ENCODE data around the gene LAMB2. TPM values are rescaled to one million over a fixed set of nuclear protein-coding genes. Genes with fewer than 3 reads are reported as not detected.
A peak's percentile ranks its signal among the peaks of the same experiment; 100 is the strongest.

Gene LAMB2
- 107 and 112 TPM in 2 replicates for total RNA-seq (2021; fragmentation: NEBNext Ultra II Directional; extraction: Animal tissue kit (Norgen Biotek cat#: 25700))
- 153 and 224 TPM in 2 replicates for polyA plus RNA-seq (2011; rRNA removed)
- polyA plus RNA-seq (2011; cell fraction: cytosol; rRNA removed), result 124 TPM
- 1,121 TPM for polyA plus RNA-seq (2011; cell fraction: nucleus; rRNA removed)
- polyA plus RNA-seq (2012, experiment 1 of 2), result 112 to 172 TPM (median 163 TPM) in 4 replicates
- polyA plus RNA-seq (2012, experiment 2 of 2), result 131 TPM
- polyA plus RNA-seq (2013, experiment 1 of 2), result 221 TPM
- polyA plus RNA-seq (2013, experiment 2 of 2), result 172 TPM
- 291 and 340 TPM in 2 replicates for polyA minus RNA-seq (2011; rRNA and poly(A)+ RNA removed)
- polyA minus RNA-seq (2011; cell fraction: cytosol; rRNA and poly(A)+ RNA removed), result 78.2 TPM
- polyA minus RNA-seq (2011; cell fraction: nucleus; rRNA and poly(A)+ RNA removed), result 105 TPM
- long read RNA-seq, experiment 1, partial matches to known transcripts, result 2 of 8 reads
- long read RNA-seq, experiment 1, other reads (novel, unspliced or antisense), result 0 of 8 reads
- long read RNA-seq, experiment 2, partial matches to known transcripts, result 6 of 6 reads
- long read RNA-seq, experiment 2, other reads (novel, unspliced or antisense), result 0 of 6 reads

GRCh38 chr3:49132437-49133225, at the start of gene LAMB2:
Gene LAMB2 (minus strand): TSS chr3:49133050. CDS start chr3:49132867, 183 bp downstream.
- no peak within 1 kb of the TSS for H2BK20ac ChIP-seq (ENCODE audit: low read length)
- DNase-seq (ENCODE audit: low read depth in 1 of 2, low spot score in 2 of 2), result peak; percentile 39 to 88
- peaks cover 0 to 8% (median 7%) of the 10 kb centered on the region in 4 experiments; a peak in 6 of 7 replicates for H3K4me1 ChIP-seq (replicated peaks in 1 of 4; ENCODE audit: control insufficient read depth in 3 of 4, insufficient read depth in 4 of 4, low read length in 3 of 4)
- H2BK12ac ChIP-seq (ENCODE audit: low read depth, low read length), result peak within 1 kb of the TSS; percentile 71
- no peaks in the 10 kb centered on the region for H3K79me2 ChIP-seq (ENCODE audit: control insufficient read depth in 1 of 2, insufficient read depth in 2 of 2, low read length in 2 of 2)
- peak within 1 kb of the TSS; percentile 75; the same call in 1 of the 2 replicates for H2AK5ac ChIP-seq (ENCODE audit: low read depth, low read length)
- H2AFZ ChIP-seq (ENCODE audit: low read length), result peak within 1 kb of the TSS; percentile 95
- H3K56ac ChIP-seq (replicated peaks; ENCODE audit: insufficient read length, low read depth, low read length), result peak within 1 kb of the TSS; percentile 87
- H4K20me1 ChIP-seq (replicated peaks in 1 of 2; ENCODE audit: control insufficient read depth in 1 of 2, insufficient read depth in 2 of 2, low read length in 2 of 2), result peaks cover 0 to 4% of the 10 kb centered on the region in 2 experiments
- H3K4me3 ChIP-seq (ENCODE audit: extremely low read depth in 1 of 4, insufficient read depth in 2 of 4, low read depth in 3 of 4, low read length in 4 of 4), result peak within 1 kb of the TSS; percentile 62 to 92 (median 81)
- peak within 1 kb of the TSS; percentile 90 for H4K5ac ChIP-seq (ENCODE audit: insufficient read length, low read depth, low read length)
- 0 out of 2 replicates have a peak, but pooled peaks cover 4% of the 10 kb centered on the region for H3K79me1 ChIP-seq (ENCODE audit: low read depth, low read length)
- peak within 1 kb of the TSS in 3 of 4 experiments; percentile 46 to 62 (median 48); a peak in 5 of 7 replicates for H3K9ac ChIP-seq (replicated peaks in 1 of 4; ENCODE audit: extremely low read depth in 1 of 4, low read depth in 3 of 4, low read length in 3 of 4)
- peak within 1 kb of the TSS; percentile 43 for H3K27ac ChIP-seq (ENCODE audit: low read depth, low read length)
- no peak for FAIRE-seq
- peak within 1 kb of the TSS; percentile 76 to 90 for H3K4me2 ChIP-seq (ENCODE audit: insufficient read depth in 1 of 2, low read depth in 2 of 2, low read length in 2 of 2)
- peak within 1 kb of the TSS; percentile 89 for H2BK5ac ChIP-seq (ENCODE audit: low read depth, low read length)
- H3K14ac ChIP-seq (ENCODE audit: insufficient read length), result peak within 1 kb of the TSS; percentile 70
- H3K9me3 ChIP-seq (ENCODE audit: insufficient read depth in 2 of 2, low read depth in 1 of 2, low read length in 1 of 2), result no peaks in the 10 kb centered on the region
- WGBS, 2 experiments (ENCODE audit: extremely low coverage in 1 of 2, insufficient coverage in 1 of 2, insufficient read length in 1 of 2, insufficient replicate concordance in 2 of 2, low coverage in 1 of 2, low lambda C conversion rate in 2 of 2, missing lambda C conversion rate in 1 of 2), result 12% methylated on average over 21 of the region's 28 CpGs; no CpG with 5 or more reads in 1 of the 2 experiments
- peak within 1 kb of the TSS; percentile 87 for H4K91ac ChIP-seq (replicated peaks; ENCODE audit: insufficient read length, low read length)
- peak within 1 kb of the TSS; percentile 25; the same call in 1 of the 2 replicates for H2BK15ac ChIP-seq (ENCODE audit: low read length)
- H3K4ac ChIP-seq (replicated peaks; ENCODE audit: insufficient read length, low read depth, low read length), result peak within 1 kb of the TSS; percentile 60
- H3K27me3 ChIP-seq (replicated peaks in 1 of 4; ENCODE audit: control insufficient read depth in 3 of 4, extremely low read depth in 1 of 4, insufficient read depth in 3 of 4, low read length in 3 of 4), result no peaks in the 10 kb centered on the region
- ChIA-PET CTCF (ENCODE audit: partially characterized antibody) (interaction anchor here (0.7 to 5.5 kb wide), 17 partner anchors 11 to 311 kb away, joined by 3 to 43 read pairs (median 3); partner anchors contain the start of genes KLHDC8B and USP19), POLR2A (ENCODE audit: partially characterized antibody) (interaction anchor here (0.6 to 2.4 kb wide), 23 partner anchors 8 to 782 kb away, joined by 3 to 19 read pairs (median 3); partner anchors contain the start of genes DAG1, IMPDH2, NDUFAF3 and QARS1)
- H3K23me2 ChIP-seq (ENCODE audit: low read depth, low read length), result peaks cover 12% of the 10 kb centered on the region
- H3K36me3 ChIP-seq (ENCODE audit: control insufficient read depth in 2 of 4, insufficient read depth in 4 of 4, low read length in 3 of 4), result 0 out of 8 replicates have a peak, but pooled peaks cover 0 to 2% (median 0%) of the 10 kb centered on the region in 4 experiments
- no peak within 1 kb of the TSS for H3K23ac ChIP-seq (ENCODE audit: insufficient read length)
- peak within 1 kb of the TSS; percentile 87; the same call in 1 of the 2 replicates for H4K8ac ChIP-seq (ENCODE audit: extremely low read depth, insufficient read depth, low read length)
- peak within 1 kb of the TSS; percentile 93 for H2BK120ac ChIP-seq (replicated peaks; ENCODE audit: low read depth, low read length)
- H3K18ac ChIP-seq (ENCODE audit: extremely low read depth, low read length), result peak within 1 kb of the TSS; percentile 88
- TF ChIP-seq GTF2F1 (IDR thresholded peaks at IDR 0.05; ENCODE audit: borderline replicate concordance, low read depth, low read length) (no peak), POLR2A (IDR thresholded peaks at IDR 0.05; ENCODE audit: control extremely low read depth in 1 of 2, low read depth in 2 of 2, low read length in 2 of 2) (no peak; a peak in 1 of 3 replicates), SP4 (IDR thresholded peaks at IDR 0.05; ENCODE audit: low read length) (no peak), CHD1 (IDR thresholded peaks at IDR 0.05; ENCODE audit: low read depth, low read length) (no peak), JUND (IDR thresholded peaks at IDR 0.05; ENCODE audit: low read length) (no peak), TAF1 (IDR thresholded peaks at IDR 0.05; ENCODE audit: low read depth, low read length) (0 out of 2 replicates have a peak, but pooled peaks have one; percentile 46), MAX (IDR thresholded peaks at IDR 0.05) (no peak), EP300 (IDR thresholded peaks at IDR 0.05; ENCODE audit: borderline replicate concordance in 1 of 2, low read depth in 2 of 2, low read length in 2 of 2) (no peak)
